GM19351 (cell line): ENCODE results near the gene ADIPOR1.

Experiments used
- ATAC-seq: cut with Tn5 transposase; IDR thresholded peaks from one replicate; pipeline ENCODE4 v1.9.1; 2021; ENCODE audit warnings: mild to moderate bottlenecking, moderate library complexity; ENCODE audit not compliant: unreplicated experiment

Gene ADIPOR1

DNA sequence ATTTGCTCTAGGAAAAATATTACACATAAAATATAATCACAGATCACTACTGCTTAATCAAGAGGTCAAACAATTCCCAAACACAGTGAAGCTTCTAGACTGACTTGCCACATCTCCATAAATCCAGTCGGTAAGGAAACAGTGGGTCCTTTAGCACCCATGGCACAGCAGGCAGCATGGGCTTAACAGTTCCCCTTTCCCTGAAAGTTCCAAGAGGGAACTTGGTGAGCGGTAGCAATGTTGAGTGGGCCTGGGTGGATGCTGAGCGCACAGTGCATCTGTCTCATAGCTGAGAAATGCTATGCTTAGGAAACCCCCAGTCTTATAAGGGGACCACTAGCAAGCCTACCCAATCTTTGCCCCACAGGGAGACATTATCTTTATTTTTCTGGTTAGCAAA, 16.7 kb upstream of the ADIPOR1 start:
- no peak for ATAC-seq

DNA sequence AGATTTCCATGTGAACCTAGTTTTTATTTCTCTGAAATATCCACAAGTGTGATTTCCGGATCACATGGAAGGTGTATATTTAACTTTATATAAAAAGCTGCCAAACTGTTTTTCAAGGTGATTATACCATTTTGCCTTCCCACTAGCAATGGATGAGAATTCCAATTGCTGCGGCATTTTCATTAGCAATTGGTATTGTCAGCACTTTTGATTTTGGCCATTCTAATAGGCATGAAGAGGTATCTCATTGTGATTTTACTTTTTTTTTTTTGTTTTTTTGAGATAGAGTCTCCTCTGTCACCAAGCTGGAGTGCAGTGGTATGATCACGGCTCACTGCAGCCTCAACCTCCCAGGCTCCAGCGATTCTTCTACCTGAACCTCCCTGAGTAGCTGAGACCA, 13.9 kb upstream of the ADIPOR1 start:
- ATAC-seq = no peak

DNA sequence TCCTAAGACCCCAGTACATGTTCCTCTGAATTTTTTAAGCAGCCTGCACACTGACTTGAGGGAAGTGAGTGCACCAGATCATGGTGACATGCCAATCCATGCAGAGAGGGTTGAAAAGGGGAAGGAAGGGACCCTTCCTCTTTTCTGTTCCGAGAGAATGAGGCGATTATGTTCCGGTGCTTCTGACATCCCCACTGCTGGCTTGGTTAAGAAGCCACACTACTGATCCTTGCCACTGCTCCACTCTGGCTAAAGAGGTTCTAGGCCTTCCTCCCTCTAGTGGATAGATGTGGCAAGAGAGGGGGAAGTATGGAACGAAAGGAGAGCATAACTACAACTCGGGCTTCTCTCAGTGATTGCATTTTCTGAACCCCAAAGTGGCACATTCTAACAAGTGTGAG, 10.8 kb upstream of the ADIPOR1 start:
- ATAC-seq = peak; percentile 69

DNA sequence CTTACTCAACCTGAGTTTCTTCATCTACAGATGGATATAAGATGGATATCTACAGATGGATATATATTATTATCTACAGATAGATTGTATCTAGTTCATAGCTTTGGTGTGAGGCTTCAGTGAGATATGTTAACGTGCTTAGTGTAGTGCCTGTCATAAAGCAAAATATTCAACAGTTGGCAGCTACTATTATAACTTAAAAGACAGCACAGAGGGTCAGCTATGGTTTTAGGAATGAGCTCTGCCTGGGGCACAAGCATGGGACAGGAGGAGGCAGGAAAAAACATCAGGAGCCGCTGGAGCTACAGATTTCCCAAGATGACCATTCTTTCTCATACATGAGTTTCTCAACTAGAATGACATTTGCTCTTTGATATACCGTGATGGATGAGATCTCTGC, 10.2 kb upstream of the ADIPOR1 start:
- no peak for ATAC-seq

DNA sequence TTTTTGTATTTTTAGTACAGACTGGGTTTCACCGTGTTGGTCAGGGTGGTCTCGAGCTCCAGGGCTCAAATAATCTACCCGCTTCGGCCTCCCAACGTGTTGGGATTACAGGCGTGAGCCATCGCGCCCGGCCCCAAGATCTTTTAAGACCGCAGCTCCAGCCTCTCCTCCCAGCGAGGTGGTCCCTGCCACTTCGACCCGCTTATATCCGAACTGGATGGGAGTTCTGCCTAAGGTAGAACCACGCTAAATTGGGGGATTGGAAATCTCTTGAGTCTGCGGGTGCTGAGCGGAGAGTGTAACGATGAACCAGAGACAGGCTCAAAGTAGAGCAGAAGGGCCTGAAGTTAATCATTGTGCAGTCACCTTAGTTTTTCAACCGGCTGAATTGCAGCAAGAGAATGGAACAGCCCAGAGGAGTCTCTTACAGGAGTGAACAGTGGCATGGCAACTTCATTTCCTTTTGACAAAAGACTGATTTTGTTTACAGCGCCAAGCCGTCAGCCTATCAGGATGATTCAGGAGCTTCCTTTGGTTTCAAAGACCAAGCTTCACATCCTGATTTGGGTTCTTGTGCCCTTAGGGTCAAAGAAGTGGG, 9.7 kb upstream of the ADIPOR1 start:
- no peak for ATAC-seq

DNA sequence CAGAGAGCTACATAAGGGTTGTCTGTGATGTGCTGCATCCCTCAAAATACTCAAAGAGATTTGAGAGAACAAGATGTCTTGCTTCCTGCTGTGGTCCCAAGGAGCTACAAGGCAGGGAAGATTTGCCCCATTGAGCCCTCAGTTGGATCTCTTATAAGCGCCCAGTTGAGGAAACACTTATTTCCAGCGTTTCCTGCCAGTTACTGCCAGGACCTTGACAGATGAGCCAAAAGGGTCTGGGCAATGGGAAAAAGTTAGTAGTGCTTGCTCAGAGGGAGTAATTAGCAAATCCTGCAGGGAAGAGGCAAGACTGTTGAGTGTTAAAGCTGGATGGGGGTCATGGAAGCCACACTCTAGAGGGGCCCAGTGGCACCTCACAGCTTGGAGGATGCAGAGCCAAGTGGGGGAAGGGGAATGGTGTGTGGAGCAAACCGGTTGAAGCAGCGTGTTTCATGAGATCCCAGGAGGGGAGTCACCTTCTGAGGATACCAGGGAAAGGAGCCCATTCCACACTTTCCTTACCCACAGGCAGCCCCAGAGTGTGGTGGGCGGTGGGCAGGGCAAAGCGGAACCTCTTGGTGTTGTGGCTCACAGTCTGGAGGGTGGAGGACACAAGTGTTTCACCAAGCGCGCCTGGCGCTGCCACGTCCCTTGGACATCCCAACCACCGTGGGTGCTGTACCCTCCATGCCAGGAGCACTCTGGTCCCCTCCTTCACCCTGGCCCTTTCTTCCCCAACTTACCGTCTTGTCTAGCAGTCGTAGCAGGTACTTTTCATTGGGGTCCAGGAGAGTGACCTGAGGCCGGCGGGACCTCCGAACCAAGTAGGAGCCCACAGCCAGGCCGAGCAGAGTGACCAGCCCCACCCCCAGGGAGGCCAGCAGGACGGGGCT, 8.1 kb upstream of the ADIPOR1 start:
- ATAC-seq = no peak

DNA sequence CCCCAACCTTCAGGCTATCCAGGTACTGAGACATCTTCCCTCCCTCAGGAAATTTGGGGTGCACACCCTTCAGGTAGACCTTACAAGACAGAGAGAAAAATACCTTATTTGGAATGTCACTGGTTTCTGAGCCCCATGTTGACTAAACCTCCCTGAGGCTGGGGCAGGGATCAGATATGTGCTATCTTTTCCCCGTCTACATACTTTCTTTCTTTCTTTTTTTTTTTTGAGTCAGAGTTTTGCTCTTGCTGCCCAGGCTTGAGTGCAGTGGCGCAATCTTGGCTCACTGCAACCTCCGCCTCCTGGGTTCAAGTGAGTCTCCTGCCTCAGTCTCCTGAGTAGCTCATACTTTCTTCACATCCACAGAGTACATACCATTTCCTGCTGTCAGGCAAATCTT, 7.3 kb upstream of the ADIPOR1 start:
- ATAC-seq = no peak

DNA sequence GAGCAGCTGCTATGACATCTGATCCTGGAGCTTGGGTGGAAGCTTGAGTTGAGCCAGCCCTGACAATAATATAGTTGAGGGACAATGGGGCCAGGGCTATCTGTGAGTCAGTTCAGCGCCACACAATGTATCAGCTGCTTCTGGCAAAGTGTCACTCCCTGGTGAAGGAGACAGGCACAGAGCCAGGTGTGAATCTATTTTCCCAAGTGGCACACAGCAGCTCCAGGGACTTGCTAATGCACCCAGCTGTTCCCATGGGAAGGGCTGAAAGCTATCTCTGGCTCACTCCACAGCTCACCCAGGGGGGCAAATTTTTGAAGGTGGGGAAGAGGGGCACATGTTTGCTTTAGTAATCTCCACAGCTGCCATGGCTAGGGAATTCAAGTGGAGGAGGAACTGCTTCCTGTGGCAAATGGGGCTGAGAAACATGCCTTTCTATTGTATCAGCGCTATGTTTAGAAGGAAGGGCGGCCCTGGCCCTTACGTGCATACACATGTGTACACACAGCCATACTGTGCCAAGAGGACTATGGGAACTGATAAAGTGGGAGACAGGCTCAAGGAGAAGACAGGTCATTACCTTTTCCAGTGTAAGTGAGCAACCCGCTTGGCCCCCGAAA, 6.8 kb upstream of the ADIPOR1 start:
- ATAC-seq = no peak

DNA sequence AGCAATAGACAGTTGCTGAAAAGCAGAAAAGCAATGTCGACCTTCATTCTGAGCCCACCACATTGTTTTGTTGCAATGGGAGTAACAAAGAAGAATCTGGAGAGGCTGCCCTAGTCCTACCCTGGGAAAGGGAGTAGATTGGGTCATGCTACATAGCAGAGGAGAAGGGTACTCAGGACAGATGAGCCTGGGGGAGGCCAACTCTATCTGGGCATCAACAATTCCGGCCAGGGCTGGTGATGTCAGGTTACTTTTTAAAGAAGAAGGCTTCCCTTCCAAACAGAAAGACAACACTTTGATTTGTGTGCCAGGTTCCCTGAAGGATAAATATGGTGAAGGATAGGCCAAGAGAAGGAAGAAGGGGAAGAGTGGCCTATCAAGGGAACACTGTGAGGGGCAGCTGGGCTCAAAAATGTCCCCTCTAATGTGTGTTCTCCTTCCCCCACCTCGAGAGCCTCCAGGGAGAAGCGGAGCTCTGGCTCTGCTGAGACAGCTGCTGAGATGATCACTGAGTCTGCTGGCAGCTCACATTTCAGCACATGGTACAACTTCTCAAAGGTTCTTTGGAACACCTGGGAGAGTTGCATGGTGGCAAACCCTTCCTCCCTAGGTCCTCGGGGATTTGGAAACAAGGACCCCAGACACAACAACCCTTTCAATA, 3.2 kb upstream of the ADIPOR1 start:
- ATAC-seq = no peak

DNA sequence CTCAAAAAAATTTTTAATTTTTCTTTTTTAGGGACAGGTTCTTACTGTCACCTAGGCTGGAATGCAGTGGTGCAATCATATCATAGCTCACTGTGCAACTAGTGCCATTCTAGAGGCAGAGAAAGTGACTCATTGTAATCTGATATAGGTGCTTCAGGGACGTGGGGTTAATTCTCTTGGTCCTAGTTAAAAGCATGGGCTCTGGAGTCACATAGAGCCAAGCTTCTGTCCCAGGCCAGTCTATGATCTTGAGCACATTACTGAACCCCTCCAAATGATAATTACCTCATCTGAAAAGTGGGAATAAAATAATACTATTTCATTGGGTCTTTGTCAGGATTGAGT, 1.1 kb upstream of the ADIPOR1 start:
- no peak for ATAC-seq

DNA sequence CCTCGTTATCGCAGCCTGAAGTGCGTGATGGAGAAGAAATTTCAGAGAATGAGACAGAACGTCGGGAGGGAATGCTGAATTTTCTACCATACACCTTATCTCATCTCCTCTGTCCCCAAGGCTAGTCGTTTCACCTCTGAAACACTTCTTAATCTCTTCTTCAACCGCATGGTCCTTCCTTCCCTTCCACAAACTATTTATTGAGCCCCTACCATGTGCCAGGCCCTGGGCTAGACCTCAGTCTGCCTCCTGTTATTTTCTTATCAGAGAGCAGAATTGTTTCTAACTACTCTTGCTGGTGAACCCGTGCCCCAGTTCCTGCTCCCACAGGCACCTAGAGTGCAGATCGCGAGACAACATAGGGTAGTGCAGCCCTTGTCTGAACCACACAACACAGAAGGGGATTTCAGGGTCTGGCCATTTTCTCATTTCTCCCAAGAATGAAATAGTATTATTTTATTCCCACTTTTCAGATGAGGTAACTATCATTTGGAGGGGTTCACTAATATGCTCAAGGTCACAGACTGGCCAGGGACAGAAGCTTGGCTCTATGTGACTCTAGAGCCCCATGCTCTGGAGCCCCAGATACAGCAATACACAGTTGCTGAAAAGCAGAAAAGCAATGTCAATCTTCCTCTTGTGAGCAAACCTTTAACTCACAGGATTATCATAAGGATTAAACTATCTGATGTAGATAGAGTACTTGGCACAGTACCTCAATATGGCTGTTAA, 598 bp upstream of the ADIPOR1 start:
- ATAC-seq = peak; percentile 4

DNA sequence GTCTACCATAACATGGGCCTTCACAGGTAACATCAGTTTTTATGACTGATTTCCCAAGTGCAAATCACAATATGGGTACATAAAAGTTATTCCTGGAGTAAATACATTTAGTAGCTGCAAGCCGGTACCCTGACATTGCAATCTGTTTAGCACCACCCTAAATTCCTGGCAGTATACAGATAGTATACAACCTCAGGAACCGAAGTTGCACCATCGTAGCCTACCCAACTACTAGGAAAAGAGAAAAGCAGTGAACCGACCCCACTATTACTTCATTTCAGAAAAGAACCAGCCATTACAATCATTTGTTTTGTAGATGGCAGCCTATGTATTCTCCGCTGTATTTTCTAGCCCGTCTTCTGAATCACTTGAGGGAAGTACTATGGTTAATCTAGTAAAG, 1.1 kb downstream of the ADIPOR1 start:
- ATAC-seq = no peak

DNA sequence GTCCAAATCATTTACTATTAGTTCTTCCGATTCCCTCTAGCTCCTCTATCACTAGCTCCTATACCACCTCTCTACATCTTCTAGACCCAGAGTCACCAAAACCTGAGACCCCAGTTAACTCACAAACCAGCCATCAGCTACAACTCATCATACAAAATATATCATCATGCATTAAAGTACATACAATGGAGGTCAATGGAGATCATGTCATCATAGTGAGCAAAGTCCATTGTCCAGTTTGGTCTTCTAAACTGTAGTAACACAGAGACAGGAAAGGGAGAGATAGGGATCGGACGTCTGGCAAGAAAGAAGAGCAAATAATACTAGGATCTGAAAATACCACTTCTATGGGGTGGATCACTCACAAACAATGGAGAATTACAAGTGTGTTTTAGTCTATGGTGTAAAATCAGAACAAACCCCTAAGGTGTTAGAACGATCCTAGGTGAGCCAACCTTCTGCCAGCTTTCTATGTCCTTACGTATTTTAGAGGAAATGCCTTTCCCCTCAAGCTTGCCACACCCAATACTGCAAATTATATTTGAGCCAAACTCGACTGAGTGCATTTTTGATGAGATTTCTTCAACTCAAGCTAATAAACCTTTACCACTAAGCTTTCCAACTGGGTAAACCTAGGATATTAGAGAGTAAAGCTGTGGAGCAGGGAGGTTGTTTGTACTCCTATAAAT, 3.9 kb downstream of the ADIPOR1 start:
- no peak for ATAC-seq

DNA sequence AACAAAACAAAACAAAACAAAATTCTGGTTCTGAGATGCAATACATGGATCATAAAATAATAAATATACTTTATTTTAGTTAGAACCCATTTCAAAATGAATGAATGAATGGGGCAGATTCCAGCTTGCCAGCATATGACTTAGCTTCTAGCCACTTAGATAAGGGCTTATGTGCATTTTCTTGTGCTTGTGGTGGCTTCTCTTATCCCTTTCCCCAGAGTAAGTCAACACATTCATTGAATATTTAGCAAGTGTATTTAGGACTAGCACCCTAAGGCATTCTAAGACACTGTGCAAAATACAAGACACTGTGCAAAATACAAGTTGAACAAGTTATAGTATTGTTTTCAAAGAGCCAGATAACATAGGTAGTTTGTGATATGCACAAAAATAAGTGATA, 4.7 kb downstream of the ADIPOR1 start:
- ATAC-seq = no peak

DNA sequence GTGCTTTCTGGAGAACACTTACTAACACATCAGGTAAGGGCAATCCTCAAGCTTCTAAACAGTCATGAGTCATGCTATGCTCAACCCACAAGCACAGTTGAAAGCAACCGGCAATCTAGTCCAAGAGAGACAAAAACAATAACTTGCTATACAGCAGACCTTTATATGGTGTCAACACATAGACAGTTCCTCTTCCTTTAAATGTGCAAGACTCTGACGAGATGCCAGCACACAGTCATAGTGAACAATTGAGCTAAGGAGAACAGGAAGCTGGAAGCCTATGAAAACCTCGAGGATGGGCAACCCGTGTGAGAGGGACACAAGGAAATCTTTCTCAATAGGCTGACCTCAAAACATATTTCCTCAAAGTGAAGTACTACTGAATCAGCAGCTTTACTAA, 5.3 kb downstream of the ADIPOR1 start:
- ATAC-seq = no peak

DNA sequence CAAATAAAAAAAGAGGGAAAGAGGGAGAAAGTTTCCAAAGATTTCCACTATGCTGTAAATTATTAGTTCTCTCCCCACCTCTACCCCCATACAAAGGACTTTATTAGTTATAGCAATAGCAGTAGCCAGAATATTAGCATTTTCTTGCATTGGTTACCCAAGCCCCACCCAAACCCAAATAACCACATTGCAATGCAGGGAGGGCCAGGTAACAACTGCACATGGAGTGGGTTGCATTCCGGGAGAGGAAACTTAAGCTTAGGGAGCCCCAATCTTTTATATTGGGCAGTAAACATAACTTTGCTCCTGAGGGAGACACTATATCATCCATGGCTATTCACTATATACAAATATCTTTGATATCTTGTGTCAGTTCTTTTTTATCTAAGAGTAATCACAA, 6.0 kb downstream of the ADIPOR1 start:
- ATAC-seq = no peak

DNA sequence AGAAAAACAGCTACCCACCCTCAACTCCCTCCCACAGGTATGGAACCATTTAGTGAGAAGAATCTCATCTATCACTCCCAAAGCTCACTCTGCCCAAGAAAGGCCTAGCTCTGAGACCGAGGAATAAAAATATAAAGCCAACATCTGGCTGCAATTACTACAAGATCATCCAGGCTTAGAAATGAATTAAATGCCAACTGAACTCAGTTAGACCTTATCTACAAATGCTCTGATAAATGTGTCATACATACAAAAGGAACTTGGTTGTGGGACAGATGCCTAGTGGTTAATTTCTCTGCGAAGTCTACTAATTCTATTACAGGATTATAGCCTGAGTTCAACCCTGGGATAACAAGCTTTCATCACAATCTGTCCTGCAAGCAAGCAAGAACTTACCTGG, 6.7 kb downstream of the ADIPOR1 start:
- no peak for ATAC-seq

DNA sequence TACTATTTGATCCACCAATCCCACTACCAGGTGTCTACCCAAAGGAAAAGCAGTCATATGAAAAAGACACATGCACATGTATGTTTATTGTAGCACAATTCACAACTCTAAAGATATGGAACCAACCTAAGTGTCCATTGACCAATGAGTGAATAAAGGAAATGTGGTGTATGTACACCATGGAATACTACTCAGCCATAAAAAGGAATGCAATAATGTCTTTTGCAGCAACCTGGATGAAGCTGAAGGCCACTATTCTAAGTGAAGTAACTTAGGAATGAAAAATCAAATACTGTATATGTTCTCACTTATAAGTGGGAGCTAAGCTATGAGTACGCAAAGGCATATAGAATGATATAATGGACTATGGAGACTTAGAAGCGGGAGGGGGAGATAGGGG, 12.6 kb downstream of the ADIPOR1 start:
- ATAC-seq = no peak

DNA sequence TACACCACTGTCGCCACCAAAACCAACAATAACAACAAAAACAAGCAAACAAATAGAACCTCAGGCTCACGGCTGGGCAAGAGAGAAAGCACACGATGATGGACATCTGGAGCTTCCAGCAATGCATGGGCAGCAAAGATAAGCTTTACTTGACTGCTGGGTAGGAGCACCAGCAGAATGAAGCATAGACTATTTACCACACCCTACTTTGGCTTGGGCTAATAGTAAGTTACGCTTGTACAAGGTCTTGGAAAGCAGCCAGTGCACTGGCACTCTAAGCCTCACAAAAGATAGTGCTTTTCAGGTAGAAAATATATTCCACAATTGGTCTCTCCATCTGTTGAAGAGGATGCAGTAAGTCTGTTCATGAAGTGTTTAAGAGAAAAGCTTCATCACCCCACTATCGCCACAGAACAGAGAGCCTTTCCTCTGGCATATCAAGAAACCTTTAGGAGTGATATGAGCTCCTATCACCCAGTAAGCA, 13.6 kb downstream of the ADIPOR1 start:
- ATAC-seq = no peak

DNA sequence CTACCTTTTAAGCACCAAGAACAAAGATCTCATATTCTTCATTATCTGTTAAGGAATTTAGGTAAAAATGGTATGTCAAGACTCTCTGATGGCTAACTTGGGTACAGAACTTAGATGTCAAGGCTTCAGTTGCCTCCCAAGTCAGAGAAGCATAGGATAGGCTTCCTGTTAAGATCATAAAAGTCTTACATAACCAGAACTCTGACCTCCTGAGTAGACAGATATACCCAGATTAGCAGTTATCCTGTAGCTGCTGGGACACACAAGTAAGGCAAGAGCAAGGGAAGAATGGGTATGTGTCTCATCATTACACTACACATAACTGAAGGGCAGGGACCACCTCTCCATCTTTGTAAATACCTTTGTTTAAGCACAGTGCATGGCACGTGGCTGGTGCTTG, 15.7 kb downstream of the ADIPOR1 start:
- ATAC-seq = no peak
